A673 (cell line): Measurements from ENCODE around the gene SMIM13. TPM values are rescaled to one million over a fixed set of nuclear protein-coding genes. Genes with fewer than 3 reads are reported as not detected.
"Not testable (repeated sequence)": the region's sequence is repeated elsewhere in the genome, so short reads cannot be mapped to it uniquely, and the experiment has no call there.

Source experiments
- BruUV-seq: library from RNA; stranded (reverse); fragments of 400-500 nt; replicated peaks from 2 replicates; lab custom pipeline; 2021; lab: Mats Ljungman, UMichigan
- CTCF ChIA-PET: fragments of 300-600 bp; sonication (Branson Sonifier 250); formaldehyde crosslinking; loops from one replicate; lab custom pipeline; 2022; ENCODE audit warnings: antibody characterized with exemption; lab: Charles Lee
- POLR2A ChIA-PET: fragments of 300-600 bp; sonication (Branson Sonifier 250); formaldehyde crosslinking; loops from one replicate; lab custom pipeline; 2022; ENCODE audit warnings: antibody characterized with exemption; ENCODE audit not compliant: low non-redundant PET; lab: Charles Lee
- DNase-seq: peaks from one replicate; pipeline ENCODE4 v3.0.0-alpha.2; 2015; ENCODE audit warnings: low spot score
- H3K27ac ChIP-seq: fragments of 200-600 bp; sonication (generic); 2 replicates; pipeline ENCODE4 v1.5.1; 2016; ENCODE audit warnings: mixed run types, low read depth, mild to moderate bottlenecking, mixed read lengths, antibody characterized with exemption, low read length; ENCODE audit not compliant: poor library complexity, severe bottlenecking
- H3K27me3 ChIP-seq: fragments of 200-600 bp; sonication (generic); replicated peaks from 2 replicates; pipeline ENCODE4 v1.6.1; 2017; ENCODE audit warnings: mixed run types, low read depth, mild to moderate bottlenecking, mixed read lengths, antibody characterized with exemption, low read length; ENCODE audit not compliant: insufficient read depth, poor library complexity
- H3K36me3 ChIP-seq: fragments of 200-600 bp; sonication (generic); 2 replicates; pipeline ENCODE4 v1.6.1; 2016; ENCODE audit warnings: mixed run types, mild to moderate bottlenecking, mixed read lengths, antibody characterized with exemption, low read length; ENCODE audit not compliant: insufficient read depth, poor library complexity, severe bottlenecking
- H3K4me1 ChIP-seq: fragments of 200-600 bp; sonication (generic); 2 replicates; pipeline ENCODE4 v1.6.1; 2017; ENCODE audit warnings: mixed run types, mild to moderate bottlenecking, mixed read lengths, antibody characterized with exemption, low read length; ENCODE audit not compliant: insufficient read depth, poor library complexity, severe bottlenecking
- H3K4me3 ChIP-seq: fragments of 200-600 bp; sonication (generic); 2 replicates; pipeline ENCODE4 v1.5.1; 2016; ENCODE audit warnings: low read depth, mixed run types, mild to moderate bottlenecking, mixed read lengths, low read length; ENCODE audit not compliant: poor library complexity, severe bottlenecking
- H3K9me3 ChIP-seq: fragments of 200-600 bp; sonication (generic); 2 replicates; pipeline ENCODE4 v1.6.1; 2016; ENCODE audit warnings: mixed run types, low read depth, mild to moderate bottlenecking, mixed read lengths, antibody characterized with exemption, low read length; ENCODE audit not compliant: poor library complexity, severe bottlenecking
- EZH2 ChIP-seq: fragments of 200-600 bp; sonication (generic); IDR thresholded peaks from 2 replicates; pipeline ENCODE4 v1.6.1; 2017; ENCODE audit warnings: borderline replicate concordance, low read depth, mild to moderate bottlenecking, mixed read lengths, antibody characterized with exemption, low read length; ENCODE audit not compliant: poor library complexity, severe bottlenecking
- intact Hi-C: fragments of 100-400 bp; cut with micrococcal nuclease; formaldehyde crosslinking; loops from one replicate; pipeline ENCODE4 v1.10.0; 2022; ENCODE audit not compliant: unreplicated experiment
- total RNA-seq: library from RNA; stranded (reverse); gene quantifications from 2 replicates; pipeline ENCODE4 v1.2.3, GENCODE V29; 2021
- TF ChIP-seq, protein P1 (sequence below): fragments of 300-800, 200-600 bp; sonication (generic); conservative IDR thresholded peaks from 2 replicates; pipeline ENCODE4 v1.5.1; 2017; ENCODE audit warnings: low read depth, mild to moderate bottlenecking, antibody characterized with exemption, low read length, moderate library complexity, mixed read lengths

Gene SMIM13
- total RNA-seq, 1 experiment from 2014 or later, result 18.9 TPM

DNA sequence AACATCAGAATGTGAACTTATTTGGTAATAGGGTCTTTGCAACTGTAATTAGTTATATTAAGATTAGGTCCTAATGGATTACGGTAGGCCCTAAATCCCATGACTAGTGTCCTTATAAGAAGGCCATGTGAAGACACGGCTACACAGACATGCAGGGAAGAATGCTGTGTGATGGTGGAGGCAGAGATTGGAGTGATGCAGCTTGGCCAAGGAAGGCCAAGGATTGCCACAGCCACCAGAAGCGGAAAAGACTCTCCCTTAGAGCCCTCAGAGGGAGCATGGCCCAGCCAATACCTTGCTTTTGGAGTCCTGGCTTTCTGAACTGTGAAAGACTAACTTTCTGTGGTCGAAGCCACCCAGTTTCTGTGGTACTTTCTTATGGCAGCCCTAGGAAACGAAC is 9.7 kb upstream of the SMIM13 start:
- Histone ChIP-seq H3K36me3 (no peaks in the 10 kb centered on the region), H3K27me3 (no peaks in the 10 kb centered on the region), H3K27ac (no peak overlapping the region), H3K4me3 (no peak overlapping the region), H3K9me3 (no peaks in the 10 kb centered on the region), H3K4me1 (no peaks in the 10 kb centered on the region)
- no TSS peak for BruUV-seq
- ChIA-PET POLR2A (no interaction called here), CTCF (interaction anchor here (0.8 kb wide), 1 partner anchor 15 kb away, joined by 4 read pairs; no protein-coding TSS in a partner anchor)
- TF ChIP-seq, protein P1, sequence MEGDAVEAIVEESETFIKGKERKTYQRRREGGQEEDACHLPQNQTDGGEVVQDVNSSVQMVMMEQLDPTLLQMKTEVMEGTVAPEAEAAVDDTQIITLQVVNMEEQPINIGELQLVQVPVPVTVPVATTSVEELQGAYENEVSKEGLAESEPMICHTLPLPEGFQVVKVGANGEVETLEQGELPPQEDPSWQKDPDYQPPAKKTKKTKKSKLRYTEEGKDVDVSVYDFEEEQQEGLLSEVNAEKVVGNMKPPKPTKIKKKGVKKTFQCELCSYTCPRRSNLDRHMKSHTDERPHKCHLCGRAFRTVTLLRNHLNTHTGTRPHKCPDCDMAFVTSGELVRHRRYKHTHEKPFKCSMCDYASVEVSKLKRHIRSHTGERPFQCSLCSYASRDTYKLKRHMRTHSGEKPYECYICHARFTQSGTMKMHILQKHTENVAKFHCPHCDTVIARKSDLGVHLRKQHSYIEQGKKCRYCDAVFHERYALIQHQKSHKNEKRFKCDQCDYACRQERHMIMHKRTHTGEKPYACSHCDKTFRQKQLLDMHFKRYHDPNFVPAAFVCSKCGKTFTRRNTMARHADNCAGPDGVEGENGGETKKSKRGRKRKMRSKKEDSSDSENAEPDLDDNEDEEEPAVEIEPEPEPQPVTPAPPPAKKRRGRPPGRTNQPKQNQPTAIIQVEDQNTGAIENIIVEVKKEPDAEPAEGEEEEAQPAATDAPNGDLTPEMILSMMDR, result no peak
- TF ChIP-seq EZH2, result no peak
- intact Hi-C loops, result no loop called here
- no peak for DNase-seq

DNA sequence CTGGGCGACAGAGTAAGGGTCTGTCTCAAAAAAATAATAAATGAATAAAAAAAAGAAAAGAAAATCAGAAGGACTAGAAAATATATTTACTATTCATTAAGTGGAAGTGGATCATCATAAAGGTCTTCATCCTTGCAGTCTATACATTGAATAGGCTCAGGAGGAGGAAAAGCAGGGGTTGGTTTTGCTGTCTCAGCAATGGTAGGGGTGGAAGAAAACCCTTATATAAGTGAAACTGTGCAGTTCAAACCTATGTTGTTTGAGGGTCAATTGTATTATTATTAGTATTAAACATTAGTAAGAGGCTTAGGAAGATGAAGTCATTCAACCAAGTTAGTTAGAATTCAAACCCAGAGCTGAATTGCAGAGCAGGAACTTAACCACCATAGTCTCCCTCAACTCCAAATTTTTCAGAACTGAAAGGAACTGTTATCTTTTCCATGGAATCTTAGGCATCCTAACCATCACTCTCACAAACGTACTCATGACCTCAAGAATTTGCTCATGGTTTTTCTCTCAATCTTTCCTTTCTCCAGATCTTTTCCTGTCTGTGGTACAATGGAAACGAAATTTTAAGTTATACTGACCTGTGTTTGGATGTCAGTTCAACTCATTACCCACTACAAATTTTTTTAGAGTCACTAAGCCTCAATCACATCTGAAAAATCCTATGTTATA is 7.7 kb upstream of the SMIM13 start:
- Histone ChIP-seq H3K4me1 (no peaks in the 10 kb centered on the region), H3K27me3 (no peaks in the 10 kb centered on the region), H3K27ac (no peak overlapping the region), H3K4me3 (no peak overlapping the region), H3K36me3 (no peaks in the 10 kb centered on the region), H3K9me3 (no peaks in the 10 kb centered on the region)
- ChIA-PET CTCF (no interaction called here), POLR2A (no interaction called here)
- DNase-seq, result no peak
- TF ChIP-seq, protein P1, result no peak
- no peak for TF ChIP-seq EZH2
- no TSS peak for BruUV-seq
- intact Hi-C loops, result no loop called here

DNA sequence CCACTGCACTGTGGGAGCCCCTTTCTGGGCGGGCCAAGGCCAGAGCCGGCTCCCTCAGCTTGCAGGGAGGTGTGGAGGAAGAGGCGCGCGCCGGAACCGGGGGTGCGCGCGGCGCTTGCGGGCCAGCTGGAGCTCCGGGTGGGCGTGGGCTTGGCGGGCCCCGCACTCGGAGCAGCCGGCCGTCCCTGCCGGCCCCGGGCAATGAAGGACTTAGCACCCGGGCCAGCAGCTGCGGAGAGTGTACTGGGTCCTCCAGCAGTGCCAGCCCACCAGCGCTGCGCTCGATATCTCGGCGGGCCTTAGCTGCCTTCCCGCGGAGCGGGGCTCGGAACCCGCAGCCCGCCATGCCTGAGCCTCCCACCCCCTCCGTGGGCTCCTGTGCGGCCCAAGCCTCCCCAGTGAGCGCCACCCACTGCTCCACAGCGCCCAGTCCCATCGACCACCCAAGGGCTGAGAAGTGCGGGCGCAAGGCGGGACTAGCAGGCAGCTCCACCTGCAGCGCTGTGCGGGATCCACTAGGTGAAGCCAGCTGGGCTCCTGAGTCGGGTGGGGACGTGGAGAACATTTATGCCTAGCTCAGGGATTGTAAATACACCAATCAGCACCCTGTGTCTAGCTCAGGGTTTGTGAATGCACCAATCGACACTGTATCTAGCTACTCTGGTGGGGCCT is 6.4 kb upstream of the SMIM13 start:
- H3K27ac ChIP-seq, H3K4me1 ChIP-seq, intact Hi-C loops, DNase-seq, POLR2A ChIA-PET, H3K36me3 ChIP-seq, H3K9me3 ChIP-seq, H3K4me3 ChIP-seq, H3K27me3 ChIP-seq, CTCF ChIA-PET, BruUV-seq: not testable (repeated sequence)

- H3K36me3 ChIP-seq, result no peaks in the 10 kb centered on the region
- intact Hi-C loops, result no loop called here
- H3K4me1 ChIP-seq, result peaks cover 5% of the 10 kb centered on the region
- POLR2A ChIA-PET, result no interaction called here
- H3K9me3 ChIP-seq, result no peaks in the 10 kb centered on the region
- TF ChIP-seq, protein P1, result no peak
- TF ChIP-seq EZH2, result no peak
- no peak overlapping the region for H3K27ac ChIP-seq
- BruUV-seq, result no TSS peak
- CTCF ChIA-PET, result no interaction called here
- no peak for DNase-seq
- no peaks in the 10 kb centered on the region for H3K27me3 ChIP-seq
- no peak overlapping the region for H3K4me3 ChIP-seq
Observed at GRCh38 chr6:11089695-11090094, 3.9 kb upstream of the SMIM13 start.

GRCh38 chr6:11091141-11091540 is 2.5 kb upstream of the SMIM13 start:
- POLR2A ChIA-PET, CTCF ChIA-PET, H3K36me3 ChIP-seq, H3K9me3 ChIP-seq, H3K4me3 ChIP-seq, BruUV-seq, DNase-seq, intact Hi-C loops, H3K27ac ChIP-seq, H3K27me3 ChIP-seq: not testable (repeated sequence)
- H3K4me1 ChIP-seq, result peaks cover 16% of the 10 kb centered on the region
